Measurements from ENCODE around the gene AUP1.

Gene AUP1

DNA sequence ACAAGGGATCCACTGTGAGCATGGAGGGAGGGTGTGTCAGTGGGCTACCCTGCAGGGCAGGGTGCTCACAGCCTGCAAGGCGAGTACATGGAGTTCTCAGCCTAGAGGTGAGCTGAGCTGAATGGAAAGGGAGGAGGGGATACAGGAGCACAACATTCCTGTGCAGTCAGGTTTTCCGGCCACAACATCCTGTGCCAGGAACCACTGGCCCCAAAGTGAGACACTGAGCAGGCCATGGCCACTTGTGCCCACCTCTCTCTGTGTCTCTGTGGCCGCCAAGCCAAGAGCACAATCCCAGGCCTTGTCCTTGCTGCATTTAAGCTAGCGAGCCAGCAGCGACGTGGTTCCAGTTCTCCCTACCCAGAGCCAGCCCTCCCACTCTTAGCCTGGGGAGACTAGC is 31.1 kb upstream of the AUP1 start:
- no peak overlapping the region for H2BK15ac ChIP-seq (replicated peaks; ENCODE audit: low read depth)
- no peak overlapping the region for H3K27ac ChIP-seq (ENCODE audit: low read depth, low read length)
- no peak overlapping the region for H3K9ac ChIP-seq (ENCODE audit: low read length)
- no peak overlapping the region for H3K4me2 ChIP-seq (ENCODE audit: low read length)
- no peak overlapping the region for H2BK5ac ChIP-seq (ENCODE audit: low read length)
- no peak overlapping the region for H3K4ac ChIP-seq (ENCODE audit: low read depth, low read length)
- H2BK120ac ChIP-seq (ENCODE audit: low read depth, low read length): no peak overlapping the region
- WGBS (ENCODE audit: extremely low coverage, insufficient coverage, low lambda C conversion rate): no CpG with 5 or more reads among the region's 6 CpGs
- H4K8ac ChIP-seq (ENCODE audit: low read depth, low read length): no peak overlapping the region
- H4K5ac ChIP-seq (ENCODE audit: low read length): no peak overlapping the region
- peak; percentile 22 for DNase-seq
- no peak overlapping the region for H3K56ac ChIP-seq (ENCODE audit: low read length)
- no peaks in the 10 kb centered on the region for H3K36me3 ChIP-seq (ENCODE audit: control insufficient read depth, insufficient read depth, low read length)
- no peak overlapping the region for H2AK5ac ChIP-seq (ENCODE audit: low read length)
- no peaks in the 10 kb centered on the region for H3K79me1 ChIP-seq (ENCODE audit: low read length)
- peaks cover 3% of the 10 kb centered on the region for H3K4me1 ChIP-seq (ENCODE audit: control insufficient read depth, low read depth, low read length)
- no peak overlapping the region for H3K18ac ChIP-seq (ENCODE audit: low read length)
- no peak overlapping the region for H3K23ac ChIP-seq (ENCODE audit: low read length)
- H3K27me3 ChIP-seq (ENCODE audit: insufficient read depth, low read length, poor library complexity): peaks cover 10% of the 10 kb centered on the region
- H3K79me2 ChIP-seq (ENCODE audit: control insufficient read depth, insufficient read depth, low read length): no peaks in the 10 kb centered on the region
- H3K4me3 ChIP-seq (ENCODE audit: low read length): no peak overlapping the region

DNA sequence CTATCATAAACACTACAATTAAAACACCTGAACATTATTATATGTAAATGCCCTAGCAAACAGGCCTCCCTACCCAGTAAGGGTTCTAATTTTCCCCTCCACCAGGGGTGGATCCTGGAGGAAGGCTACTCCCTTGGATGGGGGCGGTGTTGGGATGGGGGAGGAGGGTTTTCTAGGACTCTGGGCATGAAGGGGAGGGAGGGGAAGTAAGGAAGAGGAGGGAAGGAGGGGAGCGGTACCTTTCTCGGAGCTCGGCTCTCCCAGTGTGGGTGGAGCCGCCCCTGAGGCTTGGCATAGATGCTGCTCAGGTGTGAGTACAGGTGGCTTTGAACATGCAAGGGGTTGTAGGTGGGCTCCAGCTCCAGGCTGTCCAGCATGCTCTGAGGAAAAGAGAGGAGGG is 30.4 kb upstream of the AUP1 start:
- H3K36me3 ChIP-seq (ENCODE audit: control insufficient read depth, insufficient read depth, low read length): no peaks in the 10 kb centered on the region
- H3K9ac ChIP-seq (ENCODE audit: low read length): no peak overlapping the region
- no peak overlapping the region for H3K23ac ChIP-seq (ENCODE audit: low read length)
- no peak overlapping the region for H4K5ac ChIP-seq (ENCODE audit: low read length)
- no peak overlapping the region for H2AK5ac ChIP-seq (ENCODE audit: low read length)
- no peak overlapping the region for H2BK120ac ChIP-seq (ENCODE audit: low read depth, low read length)
- no peaks in the 10 kb centered on the region for H3K79me1 ChIP-seq (ENCODE audit: low read length)
- H3K27ac ChIP-seq (ENCODE audit: low read depth, low read length): no peak overlapping the region
- no peak overlapping the region for H4K8ac ChIP-seq (ENCODE audit: low read depth, low read length)
- H2BK15ac ChIP-seq (replicated peaks; ENCODE audit: low read depth): no peak overlapping the region
- H3K4ac ChIP-seq (ENCODE audit: low read depth, low read length): no peak overlapping the region
- peak; percentile 40 for DNase-seq
- no peak overlapping the region for H3K56ac ChIP-seq (ENCODE audit: low read length)
- H3K4me2 ChIP-seq (ENCODE audit: low read length): no peak overlapping the region
- no peak overlapping the region for H2BK5ac ChIP-seq (ENCODE audit: low read length)
- peaks cover 14% of the 10 kb centered on the region for H3K27me3 ChIP-seq (ENCODE audit: insufficient read depth, low read length, poor library complexity)
- H3K79me2 ChIP-seq (ENCODE audit: control insufficient read depth, insufficient read depth, low read length): no peaks in the 10 kb centered on the region
- no CpG with 5 or more reads among the region's 5 CpGs for WGBS (ENCODE audit: extremely low coverage, insufficient coverage, low lambda C conversion rate)
- peaks cover 3% of the 10 kb centered on the region for H3K4me1 ChIP-seq (ENCODE audit: control insufficient read depth, low read depth, low read length)
- H3K4me3 ChIP-seq (ENCODE audit: low read length): no peak overlapping the region
- no peak overlapping the region for H3K18ac ChIP-seq (ENCODE audit: low read length)

DNA sequence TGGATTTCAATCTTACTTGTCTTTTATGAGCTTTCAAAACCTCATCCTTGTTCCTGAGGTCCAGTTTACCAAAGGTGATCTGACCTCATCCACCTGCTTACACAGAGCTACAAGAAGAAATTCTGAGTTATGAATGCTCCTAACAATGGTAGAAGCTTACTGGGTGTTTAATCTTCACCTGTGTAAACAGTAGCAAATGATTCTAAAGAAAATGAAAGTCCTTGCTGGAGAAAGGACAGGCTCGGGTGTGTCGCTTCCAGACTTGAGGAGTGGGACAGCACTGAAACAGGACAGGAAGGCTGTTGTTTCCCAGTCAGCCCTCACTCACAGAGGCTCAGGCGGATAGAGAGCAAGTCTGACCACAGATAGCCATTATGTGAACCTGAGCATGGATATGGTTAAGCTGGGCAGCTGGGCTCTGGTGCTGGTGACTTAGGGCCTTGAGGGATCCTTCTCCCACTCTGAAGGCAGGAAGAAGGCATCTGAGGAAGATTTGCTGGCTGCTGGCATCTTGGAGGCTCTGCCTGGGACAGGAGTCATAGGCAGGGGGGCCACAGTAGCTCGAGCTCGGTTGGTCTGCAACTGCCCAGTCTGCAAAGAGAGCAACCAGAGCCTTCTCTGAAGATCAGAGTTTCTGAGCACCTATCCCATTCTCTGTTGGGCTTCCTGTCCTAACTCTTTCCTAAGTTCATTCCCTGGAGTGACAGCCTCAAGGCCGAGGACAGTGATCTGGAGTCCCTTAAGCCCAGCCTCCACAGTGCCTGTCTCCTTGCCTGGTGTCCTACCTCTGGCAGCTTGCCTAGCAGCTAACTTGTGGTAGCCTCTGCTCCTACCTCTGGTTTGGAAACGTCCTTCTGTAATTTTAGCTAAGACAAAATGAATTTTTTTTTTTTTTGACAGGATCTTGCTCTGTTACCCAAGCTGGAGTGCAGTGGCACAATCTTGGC is 29.1 kb upstream of the AUP1 start:
- H3K23ac ChIP-seq (ENCODE audit: low read length): no peak overlapping the region
- H3K56ac ChIP-seq (ENCODE audit: low read length): no peak overlapping the region
- no peak overlapping the region for H4K5ac ChIP-seq (ENCODE audit: low read length)
- H2BK120ac ChIP-seq (ENCODE audit: low read depth, low read length): no peak overlapping the region
- H3K36me3 ChIP-seq (ENCODE audit: control insufficient read depth, insufficient read depth, low read length): no peaks in the 10 kb centered on the region
- no peak overlapping the region for H4K8ac ChIP-seq (ENCODE audit: low read depth, low read length)
- H3K18ac ChIP-seq (ENCODE audit: low read length): no peak overlapping the region
- no peak overlapping the region for H3K4me2 ChIP-seq (ENCODE audit: low read length)
- no peaks in the 10 kb centered on the region for H3K79me1 ChIP-seq (ENCODE audit: low read length)
- WGBS (ENCODE audit: extremely low coverage, insufficient coverage, low lambda C conversion rate): no CpG with 5 or more reads among the region's 7 CpGs
- H3K27ac ChIP-seq (ENCODE audit: low read depth, low read length): no peak overlapping the region
- H3K4ac ChIP-seq (ENCODE audit: low read depth, low read length): no peak overlapping the region
- H3K79me2 ChIP-seq (ENCODE audit: control insufficient read depth, insufficient read depth, low read length): no peaks in the 10 kb centered on the region
- no peak overlapping the region for H2BK5ac ChIP-seq (ENCODE audit: low read length)
- no peak overlapping the region for H2AK5ac ChIP-seq (ENCODE audit: low read length)
- H3K27me3 ChIP-seq (ENCODE audit: insufficient read depth, low read length, poor library complexity): peaks cover 14% of the 10 kb centered on the region
- H3K4me1 ChIP-seq (ENCODE audit: control insufficient read depth, low read depth, low read length): peaks cover 3% of the 10 kb centered on the region
- H3K4me3 ChIP-seq (ENCODE audit: low read length): no peak overlapping the region
- H3K9ac ChIP-seq (ENCODE audit: low read length): no peak overlapping the region
- no peak for DNase-seq
- H2BK15ac ChIP-seq (replicated peaks; ENCODE audit: low read depth): no peak overlapping the region

DNA sequence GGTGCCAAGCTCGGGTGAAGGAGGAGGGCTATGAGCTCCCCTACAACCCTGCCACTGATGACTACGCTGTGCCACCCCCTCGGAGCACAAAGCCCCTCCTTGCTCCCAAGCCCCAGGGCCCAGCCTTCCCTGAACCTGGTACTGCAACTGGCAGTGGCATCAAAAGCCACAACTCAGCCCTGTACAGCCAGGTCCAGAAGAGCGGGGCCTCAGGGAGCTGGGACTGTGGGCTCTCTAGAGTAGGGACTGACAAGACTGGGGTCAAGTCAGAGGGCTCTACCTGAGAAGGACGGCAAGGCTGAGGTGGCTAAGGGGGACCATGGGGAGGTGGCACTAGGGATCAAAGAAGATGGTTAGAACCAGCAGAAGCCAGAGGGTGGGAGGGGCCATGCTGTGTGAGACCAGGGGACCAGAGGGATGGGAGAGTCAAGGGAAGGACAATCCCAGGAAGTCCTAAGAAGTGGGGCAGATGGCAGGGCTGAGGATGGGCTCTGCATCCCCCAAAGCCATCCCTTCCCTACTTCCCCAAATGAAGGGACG is 27.4 kb upstream of the AUP1 start:
- Histone ChIP-seq H3K27me3 (ENCODE audit: insufficient read depth, low read length, poor library complexity) (peaks cover 20% of the 10 kb centered on the region), H3K4ac (ENCODE audit: low read depth, low read length) (no peak overlapping the region), H3K9ac (ENCODE audit: low read length) (no peak overlapping the region), H3K4me3 (ENCODE audit: low read length) (no peak overlapping the region), H4K8ac (ENCODE audit: low read depth, low read length) (no peak overlapping the region), H3K79me1 (ENCODE audit: low read length) (no peaks in the 10 kb centered on the region), H3K18ac (ENCODE audit: low read length) (no peak overlapping the region), H3K27ac (ENCODE audit: low read depth, low read length) (no peak overlapping the region), H2BK5ac (ENCODE audit: low read length) (no peak overlapping the region), H3K79me2 (ENCODE audit: control insufficient read depth, insufficient read depth, low read length) (no peaks in the 10 kb centered on the region), H4K5ac (ENCODE audit: low read length) (no peak overlapping the region), H3K23ac (ENCODE audit: low read length) (no peak overlapping the region), H2BK120ac (ENCODE audit: low read depth, low read length) (no peak overlapping the region), H3K4me2 (ENCODE audit: low read length) (no peak overlapping the region), H2AK5ac (ENCODE audit: low read length) (no peak overlapping the region), H2BK15ac (replicated peaks; ENCODE audit: low read depth) (no peak overlapping the region), H3K4me1 (ENCODE audit: control insufficient read depth, low read depth, low read length) (peaks cover 6% of the 10 kb centered on the region), H3K56ac (ENCODE audit: low read length) (no peak overlapping the region), H3K36me3 (ENCODE audit: control insufficient read depth, insufficient read depth, low read length) (no peaks in the 10 kb centered on the region)
- DNase-seq: no peak
- no CpG with 5 or more reads among the region's 6 CpGs for WGBS (ENCODE audit: extremely low coverage, insufficient coverage, low lambda C conversion rate)

DNA sequence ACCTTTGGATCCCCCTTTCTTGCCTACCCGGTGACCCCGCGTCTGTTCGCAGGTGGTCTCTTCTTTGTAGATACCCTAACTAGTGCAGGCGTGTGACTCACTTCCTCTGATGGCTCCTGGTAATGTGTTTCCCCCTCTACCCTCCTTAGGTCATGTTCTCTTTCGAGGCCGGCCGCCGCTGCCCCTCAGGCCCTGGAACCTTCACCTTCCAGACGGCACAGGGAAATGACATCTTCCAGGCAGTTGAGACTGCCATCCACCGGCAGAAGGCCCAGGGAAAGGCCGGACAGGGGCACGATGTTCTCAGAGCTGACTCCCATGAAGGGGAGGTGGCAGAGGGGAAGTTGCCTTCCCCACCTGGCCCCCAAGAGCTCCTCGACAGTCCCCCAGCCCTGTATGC is 26.7 kb upstream of the AUP1 start:
- Histone ChIP-seq H3K18ac (ENCODE audit: low read length) (no peak overlapping the region), H3K79me1 (ENCODE audit: low read length) (no peaks in the 10 kb centered on the region), H3K56ac (ENCODE audit: low read length) (no peak overlapping the region), H3K36me3 (ENCODE audit: control insufficient read depth, insufficient read depth, low read length) (no peaks in the 10 kb centered on the region), H3K4me2 (ENCODE audit: low read length) (no peak overlapping the region), H2AK5ac (ENCODE audit: low read length) (no peak overlapping the region), H3K27me3 (ENCODE audit: insufficient read depth, low read length, poor library complexity) (peaks cover 28% of the 10 kb centered on the region), H4K8ac (ENCODE audit: low read depth, low read length) (no peak overlapping the region), H2BK5ac (ENCODE audit: low read length) (no peak overlapping the region), H3K4me3 (ENCODE audit: low read length) (no peak overlapping the region), H3K23ac (ENCODE audit: low read length) (no peak overlapping the region), H3K4ac (ENCODE audit: low read depth, low read length) (no peak overlapping the region), H3K27ac (ENCODE audit: low read depth, low read length) (no peak overlapping the region), H3K9ac (ENCODE audit: low read length) (no peak overlapping the region), H2BK15ac (replicated peaks; ENCODE audit: low read depth) (no peak overlapping the region), H2BK120ac (ENCODE audit: low read depth, low read length) (no peak overlapping the region), H4K5ac (ENCODE audit: low read length) (no peak overlapping the region), H3K4me1 (ENCODE audit: control insufficient read depth, low read depth, low read length) (peaks cover 6% of the 10 kb centered on the region), H3K79me2 (ENCODE audit: control insufficient read depth, insufficient read depth, low read length) (no peaks in the 10 kb centered on the region)
- WGBS (ENCODE audit: extremely low coverage, insufficient coverage, low lambda C conversion rate): no CpG with 5 or more reads among the region's 14 CpGs
- no peak for DNase-seq

Data from mesendoderm (in vitro differentiated cells).